Hepatic stellate cell (primary cell): Measurements from ENCODE around the gene MYZAP.

Experiments used
- DNase-seq: peaks from one replicate; pipeline ENCODE4 v3.0.0; 2011; ENCODE audit warnings: low spot score

Gene MYZAP

DNA sequence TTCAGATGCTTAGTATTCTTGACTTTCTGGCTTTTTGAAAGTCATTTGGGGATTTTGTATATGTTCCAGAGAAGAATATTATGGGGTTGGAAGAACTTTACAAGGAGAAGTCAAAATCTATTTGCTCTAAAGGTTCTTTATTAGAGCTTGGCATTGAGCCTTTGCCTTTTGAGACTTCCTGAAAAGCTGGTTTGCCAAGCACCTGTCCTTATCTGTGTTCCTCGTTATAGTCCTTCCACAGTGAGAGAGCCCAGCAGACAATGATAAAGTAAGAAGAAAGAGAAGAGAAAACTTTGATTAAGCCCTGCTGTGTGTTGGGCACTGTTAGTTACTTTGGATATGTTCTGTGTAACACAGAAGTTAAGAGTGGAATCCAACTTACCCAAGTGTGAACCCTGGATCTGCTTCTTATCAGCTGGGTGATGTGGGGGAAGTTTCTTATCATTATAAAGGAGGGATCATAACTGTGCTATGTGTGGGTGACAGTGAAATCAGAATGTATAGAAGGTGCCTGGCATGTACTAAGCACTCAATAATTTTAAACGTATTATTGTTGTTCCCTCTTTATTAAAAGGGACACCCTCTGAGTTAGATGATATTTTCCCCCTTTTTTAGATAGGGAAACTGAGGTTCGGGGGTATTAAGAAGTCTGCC, 70.5 kb downstream of the MYZAP start:
- no peak for DNase-seq

DNA sequence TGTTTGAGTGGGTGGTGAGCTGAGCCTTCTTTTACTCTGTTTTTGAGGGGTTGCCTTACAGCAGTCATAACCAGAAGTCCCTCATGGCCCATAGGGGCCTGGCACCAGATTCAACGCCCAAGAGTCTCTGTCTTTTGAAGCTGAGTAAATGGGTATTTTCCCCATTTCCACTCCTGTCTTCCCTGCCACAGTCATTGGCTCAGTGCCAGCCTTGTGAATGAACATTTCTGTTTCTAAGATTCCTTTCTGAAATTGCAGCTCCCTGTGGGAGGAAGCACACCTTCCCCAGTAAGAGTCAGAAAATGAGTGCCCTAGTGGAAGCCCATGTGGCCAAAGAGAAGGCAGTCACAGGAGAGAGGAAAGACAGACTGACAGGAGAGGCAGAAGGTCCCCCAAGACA, 71.1 kb downstream of the MYZAP start:
- DNase-seq = no peak

DNA sequence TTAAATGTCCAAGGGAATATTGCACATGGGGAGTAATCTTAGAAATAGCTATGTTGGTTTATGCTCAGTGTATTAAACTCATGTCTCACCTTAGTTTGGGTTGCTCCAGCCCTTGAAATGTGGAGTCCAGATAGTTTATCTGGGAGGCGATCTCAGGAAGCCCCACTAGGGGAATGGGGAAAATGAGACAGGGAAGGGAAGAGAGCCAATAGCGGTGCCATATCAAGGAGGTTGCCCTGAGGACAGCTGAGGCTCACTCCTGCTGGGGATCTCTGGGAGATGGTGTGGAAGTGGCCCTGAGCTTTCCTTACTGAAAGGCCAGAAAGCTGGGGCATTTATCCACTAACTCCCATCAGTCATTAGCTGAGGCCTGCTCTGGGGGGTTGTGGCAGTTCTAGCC, 71.6 kb downstream of the MYZAP start:
- no peak for DNase-seq

DNA sequence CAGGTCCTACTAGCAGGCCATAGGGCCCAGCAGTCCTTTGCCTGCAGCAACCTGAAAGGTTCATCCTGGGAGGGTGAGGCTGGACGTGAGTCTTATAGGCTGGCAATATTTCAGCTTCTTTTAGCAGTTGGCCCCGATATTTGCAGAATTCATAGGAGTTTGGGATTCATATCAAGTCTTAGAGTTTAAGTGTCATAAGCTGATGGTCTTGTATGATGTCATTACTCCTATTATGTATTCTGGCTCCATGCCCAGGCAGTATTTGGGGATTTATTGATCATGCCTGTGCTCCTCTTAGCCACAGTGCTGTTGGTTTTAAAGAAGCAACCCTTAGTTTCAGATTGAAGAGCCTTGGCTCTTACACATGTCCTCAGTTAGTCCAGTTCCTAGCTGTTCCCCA, 73.5 kb downstream of the MYZAP start:
- no peak for DNase-seq

DNA sequence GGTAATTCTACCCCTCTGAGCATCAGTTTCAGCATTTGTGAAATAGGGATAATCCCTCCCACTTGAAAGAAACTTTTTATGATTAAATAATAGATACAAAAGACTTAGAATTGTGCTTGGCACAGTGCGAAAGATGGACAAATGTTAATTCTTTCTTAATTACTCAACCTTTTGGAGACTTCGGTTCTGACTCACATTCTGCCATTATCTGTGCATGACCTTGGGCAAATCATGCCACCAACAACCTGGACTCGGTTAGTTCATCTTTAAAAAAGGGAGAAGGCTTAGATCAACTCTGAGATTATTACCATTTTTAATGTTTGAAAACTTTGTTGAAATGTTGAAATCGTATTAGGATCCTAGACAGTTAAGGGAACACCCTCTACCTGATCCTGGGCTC, 74.2 kb downstream of the MYZAP start:
- no peak for DNase-seq

DNA sequence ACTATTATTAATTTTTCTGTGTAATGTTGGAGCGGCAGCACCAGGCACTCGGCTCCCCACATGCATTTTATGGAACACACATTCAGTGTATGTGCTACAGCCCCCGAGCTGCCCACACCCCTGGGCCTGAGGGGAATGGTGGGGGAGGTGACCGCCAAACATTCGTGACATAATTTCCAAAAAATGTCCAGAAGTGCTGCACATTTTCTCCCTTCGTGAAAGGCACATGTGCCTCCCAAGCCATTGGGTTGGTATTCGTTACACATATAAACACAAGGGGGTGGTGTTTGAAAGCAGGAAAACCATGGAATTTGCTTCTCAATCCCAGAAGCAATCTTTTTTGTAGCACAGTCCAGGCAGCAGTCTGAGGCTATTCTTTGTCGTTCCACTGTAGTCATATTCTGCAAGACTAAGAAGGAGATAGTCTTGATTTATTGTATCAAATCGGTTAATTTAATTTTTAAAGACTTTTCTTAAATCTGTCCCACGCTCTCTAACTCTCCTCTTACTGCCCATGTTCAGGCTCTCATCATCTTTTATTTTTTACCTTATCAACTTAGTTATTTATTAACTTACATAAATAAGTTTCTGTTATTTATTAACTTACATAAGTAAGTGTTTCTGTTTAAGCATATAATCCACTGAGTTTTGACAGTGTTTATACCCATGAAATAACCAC, 75.6 kb downstream of the MYZAP start:
- DNase-seq = peak; percentile 52

DNA sequence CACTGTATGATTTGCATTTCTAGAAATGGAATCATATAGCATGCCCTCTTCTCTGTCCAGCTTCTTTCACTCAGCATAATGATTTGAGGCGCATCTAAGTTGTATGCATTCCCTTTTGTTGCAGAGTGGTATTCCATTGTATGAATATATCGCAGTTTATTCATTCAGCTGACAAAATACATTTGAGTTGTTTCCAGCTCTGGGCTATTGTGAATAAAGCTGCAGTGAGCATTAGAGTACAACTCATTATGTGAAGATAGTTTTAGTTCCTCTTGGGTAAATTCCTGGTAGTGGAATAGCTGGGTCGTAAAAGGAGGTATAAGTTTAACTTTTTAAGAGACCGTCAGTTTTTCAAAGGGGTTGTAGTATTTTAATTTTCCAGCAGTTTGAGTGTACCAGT, 76.3 kb downstream of the MYZAP start:
- no peak for DNase-seq

DNA sequence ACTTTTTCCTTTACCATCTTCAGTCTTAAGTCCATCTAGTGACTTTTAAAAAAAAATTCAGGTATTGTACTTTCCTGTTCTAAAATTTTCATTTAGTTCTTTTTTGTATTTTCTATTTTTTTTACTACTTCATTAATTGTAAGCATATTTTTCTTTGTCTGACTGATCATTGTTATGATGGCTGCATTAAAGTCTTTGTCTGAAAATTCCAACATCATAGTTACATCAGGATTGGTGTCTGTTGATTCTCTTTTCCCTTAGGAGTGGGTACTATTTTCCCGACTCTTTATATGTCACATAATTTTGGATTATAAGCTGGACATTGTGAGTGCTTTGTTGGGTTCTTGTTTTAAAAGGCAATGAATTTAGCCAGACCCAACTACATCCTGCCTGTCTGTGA, 79.9 kb downstream of the MYZAP start:
- DNase-seq = no peak

DNA sequence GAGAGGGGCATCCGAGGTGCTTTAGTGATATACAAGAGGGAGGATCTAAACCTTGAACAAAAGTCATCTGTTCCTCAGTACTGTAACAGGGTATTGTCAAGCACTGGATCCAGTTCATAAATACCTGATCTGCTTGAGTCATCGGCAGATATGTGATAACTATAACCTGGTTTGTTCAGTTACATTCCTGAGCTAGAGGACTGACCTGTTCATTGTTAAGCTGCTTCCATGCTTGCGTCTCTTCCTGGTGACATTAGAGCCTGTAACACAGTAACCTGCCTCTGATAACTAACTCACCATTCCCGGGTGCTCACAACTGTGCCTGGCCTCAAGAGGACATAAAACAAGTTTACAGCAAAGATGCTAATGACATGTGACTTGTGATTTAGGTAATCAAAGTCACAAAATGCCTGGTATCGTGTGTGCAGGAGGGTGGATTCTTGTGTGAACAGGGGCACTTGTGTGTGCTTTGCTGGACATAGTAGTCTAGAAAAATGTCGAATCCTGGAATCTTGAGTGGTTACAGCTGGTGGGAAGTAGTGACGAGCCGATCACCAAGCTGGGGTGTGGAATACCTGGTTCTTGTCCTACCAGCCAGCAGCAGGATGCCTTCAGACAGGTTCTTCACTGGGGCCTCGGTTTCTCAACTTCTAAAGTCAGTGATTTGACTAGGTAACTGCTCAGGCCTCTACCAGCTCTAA, 83.9 kb downstream of the MYZAP start:
- DNase-seq = no peak

DNA sequence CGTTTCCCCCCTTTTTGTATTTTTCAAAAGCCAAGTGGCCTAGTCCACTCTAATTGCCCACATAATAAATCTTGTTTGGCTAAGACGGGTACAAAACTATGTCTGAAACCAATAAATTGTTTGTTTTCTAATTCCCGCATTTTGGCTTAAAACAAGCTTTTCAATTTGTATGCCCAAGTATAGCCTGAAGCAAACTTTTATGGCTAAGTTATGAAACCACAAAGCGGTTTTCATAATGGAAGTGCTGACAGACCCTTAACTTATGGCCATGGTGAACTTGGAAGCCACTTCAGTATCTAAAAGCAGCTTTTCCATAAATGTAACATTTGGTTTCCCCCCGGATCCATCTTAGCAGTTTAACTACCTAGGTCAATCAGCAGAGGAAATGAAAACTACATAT, 84.9 kb downstream of the MYZAP start:
- no peak for DNase-seq

DNA sequence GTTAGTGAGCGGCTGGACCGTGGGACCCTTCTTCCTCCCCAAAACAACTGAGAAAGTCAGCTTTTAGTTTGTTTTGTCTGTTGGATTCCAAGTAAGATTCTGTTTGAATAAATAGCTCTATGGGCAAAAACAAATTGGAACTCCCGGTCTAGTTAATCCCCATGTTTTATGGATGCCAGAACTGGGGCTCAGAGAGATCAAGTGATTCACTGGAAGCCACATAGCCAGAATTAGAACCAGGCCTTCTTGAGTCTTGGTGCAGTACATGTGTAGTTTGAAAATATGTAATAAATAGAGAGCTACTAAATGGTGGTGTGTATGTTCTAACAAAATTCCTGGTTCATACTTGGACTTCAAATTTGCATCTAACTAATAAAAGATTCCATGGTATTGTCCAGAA, 85.5 kb downstream of the MYZAP start:
- DNase-seq = no peak

DNA sequence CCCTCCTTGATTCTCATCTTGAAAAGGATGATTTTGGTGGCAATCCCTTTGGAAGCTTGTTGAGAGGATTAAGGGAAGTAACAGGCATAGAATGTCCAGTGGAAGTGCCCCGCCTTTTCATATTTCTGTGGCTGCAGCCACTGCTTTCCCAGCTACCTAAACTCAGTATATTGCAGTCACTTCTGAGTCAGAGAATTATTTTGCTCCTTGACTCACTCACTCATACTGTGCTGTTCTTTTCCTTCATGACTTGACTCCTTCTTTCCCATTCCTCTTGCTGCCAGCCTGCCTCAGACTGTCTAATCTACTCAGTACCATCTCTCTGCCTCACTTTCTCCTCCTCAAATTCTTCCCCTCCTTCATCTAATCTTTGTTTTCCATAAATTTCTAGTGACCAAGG, 88.3 kb downstream of the MYZAP start:
- DNase-seq = peak; percentile 17

DNA sequence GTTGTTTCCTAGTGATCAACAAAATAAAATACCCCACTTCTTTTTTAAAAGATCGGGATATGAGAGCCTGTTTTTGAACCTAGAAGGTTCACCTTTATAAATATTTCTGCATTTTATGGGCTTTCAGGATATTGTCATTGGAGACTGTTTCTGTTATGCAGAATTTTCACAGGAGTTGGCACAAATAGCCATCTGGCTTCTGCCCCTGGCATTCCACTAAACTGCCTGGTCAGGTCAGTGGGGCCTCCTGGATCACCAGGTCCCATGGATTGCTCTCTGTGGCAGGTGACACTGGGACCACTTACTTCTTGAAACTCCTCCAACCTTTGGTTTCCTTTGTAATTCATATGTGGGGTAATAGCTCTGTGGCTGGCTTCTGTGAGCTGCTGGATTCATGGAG, 89.3 kb downstream of the MYZAP start:
- no peak for DNase-seq

DNA sequence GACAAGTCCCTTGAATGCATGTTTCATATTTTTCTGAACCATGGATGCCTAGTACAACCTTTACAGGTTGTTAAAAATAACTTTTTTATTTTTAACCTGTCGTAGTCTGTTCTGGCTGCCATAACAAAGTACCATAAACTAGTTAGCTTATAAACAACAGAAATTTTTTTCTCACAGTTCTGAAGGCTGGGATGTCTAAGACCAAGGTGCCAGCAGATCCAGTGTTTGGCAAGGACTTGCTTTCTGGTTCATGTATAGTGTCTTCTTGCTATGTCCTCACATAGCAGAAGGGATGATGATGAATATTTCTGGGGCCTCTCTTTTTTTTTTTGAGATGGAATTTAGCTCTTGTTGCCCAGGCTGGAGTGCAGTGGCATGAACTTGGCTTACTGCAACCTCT, 91.8 kb downstream of the MYZAP start:
- no peak for DNase-seq

DNA sequence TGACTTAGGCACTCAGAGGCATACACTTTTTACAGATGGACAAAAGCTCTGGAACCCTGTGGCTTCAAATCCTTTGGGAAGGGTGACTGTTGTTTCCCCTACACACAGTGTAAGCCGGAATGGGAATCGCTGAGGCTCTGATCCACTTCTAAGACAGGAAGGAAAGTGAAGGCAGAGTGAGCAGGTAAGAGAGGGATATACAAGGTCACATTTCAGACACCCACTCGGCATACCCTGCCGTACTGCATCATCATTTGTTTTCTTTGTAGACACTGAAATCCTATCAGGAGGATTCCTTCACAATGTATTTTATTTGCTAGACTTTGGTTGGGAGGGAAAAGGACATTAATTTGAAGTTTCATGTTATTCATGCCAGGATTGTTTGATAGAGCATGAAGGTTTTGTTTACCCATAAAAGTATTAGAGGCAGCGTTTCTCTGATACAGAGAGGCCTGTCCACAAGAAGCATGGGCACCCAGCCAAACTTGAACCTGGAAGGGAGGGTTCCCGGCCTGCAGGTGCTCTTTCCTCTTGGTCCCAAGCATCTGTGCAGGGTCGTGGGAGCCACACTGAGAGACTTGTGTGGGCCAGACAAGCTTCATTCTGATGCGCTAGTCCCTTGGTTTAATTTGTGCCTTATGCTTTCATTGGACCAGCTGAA, 92.9 kb downstream of the MYZAP start:
- DNase-seq = no peak

DNA sequence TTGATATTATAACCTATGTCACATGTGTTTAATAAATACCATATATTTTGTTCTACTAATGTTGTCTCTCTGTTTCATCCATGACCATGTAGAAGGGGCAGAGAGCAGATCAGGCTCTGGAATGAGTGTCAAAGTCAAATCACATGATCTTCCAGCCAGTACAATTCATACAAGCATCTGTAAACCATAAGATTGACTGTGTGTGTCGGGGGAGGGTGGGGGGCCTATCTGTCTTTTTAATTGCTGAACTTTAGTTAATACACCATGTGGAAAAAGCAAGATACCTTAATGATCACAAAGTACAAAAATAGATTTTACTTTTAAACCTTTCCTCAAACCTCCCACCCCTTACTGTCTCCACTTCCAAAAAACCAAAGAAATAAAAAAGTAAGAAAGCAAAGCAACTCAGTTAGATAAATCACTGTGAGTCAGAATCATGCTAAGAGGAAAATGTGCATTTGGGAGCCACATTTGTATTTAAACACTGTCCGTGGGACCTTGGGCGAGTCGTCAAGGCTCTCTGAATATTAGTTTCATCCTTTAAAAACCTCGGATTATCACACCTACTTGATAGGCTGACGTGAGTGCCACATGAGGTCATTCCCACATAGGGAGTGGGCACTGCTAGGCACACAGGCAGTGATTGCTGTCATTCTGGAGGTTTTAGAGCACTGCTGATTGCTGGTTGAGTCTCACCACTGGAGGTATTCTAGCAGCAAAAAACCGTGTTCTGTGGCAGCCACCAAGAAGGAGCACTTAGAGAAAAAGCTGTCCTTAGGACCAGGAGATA, 93.8 kb downstream of the MYZAP start:
- no peak for DNase-seq

DNA sequence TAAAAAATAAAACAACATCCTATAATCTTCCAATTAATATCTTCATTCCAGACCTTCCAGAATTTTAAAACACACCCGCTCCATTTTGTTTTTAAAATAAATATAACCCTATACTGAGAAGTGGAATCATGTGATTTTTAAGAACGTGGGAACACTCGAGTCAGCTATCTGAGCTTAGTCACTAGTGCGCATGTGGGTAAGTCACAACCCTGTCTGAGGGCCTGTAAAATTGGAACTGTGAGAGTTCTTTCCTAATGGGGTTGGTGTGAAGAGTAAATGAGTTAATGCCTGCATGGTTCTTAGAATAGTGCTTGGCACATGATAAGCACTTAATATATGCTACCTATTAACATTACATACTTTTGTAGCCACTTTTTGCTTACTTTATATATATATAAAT, 95.0 kb downstream of the MYZAP start:
- no peak for DNase-seq

DNA sequence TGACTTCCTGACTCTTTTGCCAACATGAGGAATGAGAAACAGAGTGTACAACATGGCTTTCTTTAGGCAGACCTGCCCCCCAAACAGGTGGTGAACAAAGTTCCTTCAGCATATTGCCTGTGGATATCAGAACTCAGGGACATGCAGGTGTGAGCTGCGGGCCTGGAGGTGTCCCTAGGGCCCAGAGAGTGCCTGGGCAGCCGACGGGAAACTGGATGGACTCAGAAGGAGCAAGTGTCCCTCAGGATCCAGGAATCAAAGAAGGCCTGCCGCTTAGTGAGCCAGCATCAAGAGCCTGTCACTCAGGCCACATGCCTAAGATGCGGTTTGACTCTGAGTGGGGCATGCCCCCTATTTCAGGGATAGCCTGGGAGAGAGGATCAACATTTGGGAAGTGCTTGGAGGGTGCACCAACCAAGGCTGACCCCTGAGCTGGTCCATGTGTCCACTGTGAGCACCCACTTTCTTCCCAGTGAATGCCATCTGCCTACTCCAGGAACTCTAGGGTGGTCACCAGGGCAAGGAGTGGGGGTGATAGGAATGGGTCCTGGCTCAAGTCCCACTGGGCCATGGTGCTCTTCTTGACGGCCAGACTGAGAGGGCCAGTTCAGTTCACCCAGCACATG, 98.8 kb downstream of the MYZAP start:
- DNase-seq = no peak

DNA sequence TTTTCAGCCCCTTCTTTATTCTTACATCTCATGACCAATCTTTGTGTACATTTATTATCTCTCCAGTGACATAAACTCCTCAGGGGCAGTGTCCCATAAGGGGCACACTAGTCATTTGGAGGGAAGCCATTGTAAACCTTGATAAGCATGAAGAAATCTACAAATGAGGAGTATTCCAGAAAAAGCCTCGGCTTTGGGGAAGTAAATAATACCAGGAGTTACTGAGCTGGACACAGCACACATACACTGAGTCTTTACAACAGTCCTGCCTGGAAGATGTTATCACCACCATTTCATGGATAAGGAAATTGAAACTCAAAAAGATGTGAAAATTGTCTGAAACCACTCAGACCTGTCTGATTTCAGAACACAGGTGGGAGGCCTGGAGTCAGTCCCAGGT, 99.4 kb downstream of the MYZAP start:
- DNase-seq = no peak

DNA sequence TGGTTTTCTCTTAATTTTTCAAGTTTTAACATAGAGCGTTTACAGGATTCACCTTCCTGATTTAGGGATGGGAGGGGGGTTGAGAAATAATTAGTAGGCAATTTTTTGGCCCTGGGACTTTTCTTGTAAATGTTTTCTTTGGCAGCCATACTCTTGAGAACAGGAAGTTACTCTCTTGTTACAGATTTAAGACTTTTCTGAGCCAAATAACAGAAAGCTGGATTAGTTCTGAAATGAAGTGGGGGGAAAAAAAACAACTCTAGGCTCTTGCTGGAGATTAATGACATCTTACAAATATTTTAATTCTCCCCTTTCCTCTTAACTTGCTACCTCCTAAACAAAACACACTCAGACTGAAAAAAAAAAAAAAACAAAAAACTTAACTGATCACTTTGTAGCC, 101.0 kb downstream of the MYZAP start:
- no peak for DNase-seq

DNA sequence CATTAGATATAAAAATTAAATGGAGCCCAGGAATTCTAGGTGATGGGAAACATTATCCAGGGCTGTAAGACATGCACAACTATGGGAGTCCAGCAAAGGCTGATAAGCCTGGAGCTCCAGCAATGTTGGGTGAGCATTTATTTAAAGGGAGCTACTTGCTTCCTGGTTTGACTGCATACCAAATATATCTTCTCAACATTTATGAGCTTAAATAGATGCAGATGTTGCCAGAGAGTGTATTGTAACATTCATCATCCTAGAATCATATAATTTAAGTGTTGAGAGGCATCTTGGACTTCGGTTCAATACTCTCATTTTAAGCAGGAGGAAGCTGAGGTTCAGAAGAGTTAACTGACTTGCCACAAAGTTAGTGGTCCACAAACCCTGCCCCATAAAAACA, 102.6 kb downstream of the MYZAP start:
- no peak for DNase-seq

DNA sequence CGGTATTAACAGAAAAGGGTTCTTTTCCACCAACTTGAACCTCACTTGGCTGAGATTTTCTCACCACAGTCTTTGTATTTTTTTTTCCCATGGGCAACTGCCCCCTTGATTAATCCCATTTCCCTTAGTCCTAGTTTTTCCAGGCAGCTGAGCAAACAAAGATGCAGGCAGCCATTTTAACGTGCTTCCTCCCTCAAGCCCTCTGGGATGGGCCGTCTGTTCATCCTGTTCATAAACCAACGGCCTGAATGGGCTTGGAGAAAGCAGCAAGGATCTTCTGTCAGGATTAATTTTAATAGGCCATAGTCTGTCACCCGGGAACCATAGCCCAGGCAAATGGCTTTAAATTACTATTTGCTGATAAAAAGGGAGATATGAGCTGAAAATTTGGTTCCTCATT, 104.4 kb downstream of the MYZAP start:
- no peak for DNase-seq
